HG03558 (cell line): Measurements from ENCODE around the gene AASDH.

Experiments used
- ATAC-seq: cut with Tn5 transposase; IDR thresholded peaks from one replicate; pipeline ENCODE4 v1.9.1; 2021; ENCODE audit warnings: moderate number of reproducible peaks; ENCODE audit not compliant: unreplicated experiment; ENCODE audit errors: extremely low read depth

The AASDH gene

DNA sequence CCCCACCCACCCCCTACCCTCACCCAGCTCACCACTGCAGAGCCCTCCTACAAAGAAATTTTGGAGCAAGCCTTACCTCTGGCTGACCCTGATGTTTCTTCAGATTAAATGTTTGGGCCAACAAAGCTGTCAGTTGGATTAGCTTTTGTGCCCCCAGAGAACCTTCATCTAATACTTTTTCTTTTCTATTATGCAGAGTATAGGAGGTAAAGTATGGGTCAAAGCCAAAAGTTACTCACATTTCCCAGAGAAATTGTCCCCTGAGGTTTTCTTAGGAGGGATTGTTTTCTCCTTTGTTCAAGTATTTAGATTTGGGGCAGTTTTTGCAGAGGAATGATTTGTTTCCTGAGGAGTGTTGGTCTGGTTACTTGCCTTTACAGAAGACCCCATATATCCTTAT, 69.5 kb downstream of the AASDH start:
- ATAC-seq: no peak

DNA sequence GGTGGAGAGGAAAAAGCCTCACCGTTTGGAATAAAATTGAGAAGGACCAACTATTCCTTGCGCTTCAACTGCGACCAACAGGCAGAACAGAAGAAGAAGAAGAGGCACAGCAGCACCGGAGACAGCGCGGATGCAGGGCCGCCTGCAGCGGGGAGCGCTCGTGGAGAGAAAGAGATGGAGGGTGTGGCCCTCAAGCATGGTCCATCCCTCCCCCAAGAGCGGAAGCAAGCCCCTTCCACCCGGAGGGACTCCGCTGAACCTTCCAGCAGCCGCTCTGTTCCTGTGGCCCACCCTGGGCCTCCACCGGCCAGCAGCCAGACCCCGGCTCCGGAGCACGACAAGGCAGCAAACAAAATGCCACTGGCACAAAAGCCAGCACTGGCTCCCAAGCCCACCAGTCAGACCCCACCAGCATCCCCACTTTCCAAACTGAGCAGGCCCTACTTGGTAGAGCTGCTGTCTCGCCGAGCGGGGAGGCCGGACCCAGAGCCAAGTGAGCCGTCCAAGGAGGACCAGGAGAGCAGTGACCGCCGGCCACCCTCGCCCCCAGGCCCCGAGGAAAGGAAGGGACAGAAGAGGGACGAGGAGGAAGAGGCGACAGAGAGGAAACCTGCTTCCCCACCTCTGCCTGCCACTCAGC, 71.2 kb downstream of the AASDH start:
- no peak for ATAC-seq

DNA sequence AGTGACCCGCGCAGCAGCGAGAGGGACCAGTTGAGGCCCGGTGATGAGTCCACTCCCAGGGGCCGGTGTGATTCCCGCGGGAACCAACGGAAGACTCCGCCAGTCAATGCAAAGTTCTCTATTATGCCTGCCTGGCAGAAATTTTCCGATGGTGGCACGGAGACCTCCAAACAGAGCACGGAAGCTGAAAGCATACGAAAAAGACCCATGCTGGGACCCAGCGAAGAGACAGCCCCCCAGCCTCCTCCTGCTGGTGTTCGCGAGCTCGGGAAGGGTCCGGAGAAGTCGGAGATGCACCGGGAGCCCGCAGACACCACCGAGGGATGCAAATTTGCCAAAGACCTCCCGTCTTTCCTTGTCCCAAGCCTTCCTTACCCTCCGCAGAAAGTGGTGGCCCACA, 71.7 kb downstream of the AASDH start:
- ATAC-seq: no peak

DNA sequence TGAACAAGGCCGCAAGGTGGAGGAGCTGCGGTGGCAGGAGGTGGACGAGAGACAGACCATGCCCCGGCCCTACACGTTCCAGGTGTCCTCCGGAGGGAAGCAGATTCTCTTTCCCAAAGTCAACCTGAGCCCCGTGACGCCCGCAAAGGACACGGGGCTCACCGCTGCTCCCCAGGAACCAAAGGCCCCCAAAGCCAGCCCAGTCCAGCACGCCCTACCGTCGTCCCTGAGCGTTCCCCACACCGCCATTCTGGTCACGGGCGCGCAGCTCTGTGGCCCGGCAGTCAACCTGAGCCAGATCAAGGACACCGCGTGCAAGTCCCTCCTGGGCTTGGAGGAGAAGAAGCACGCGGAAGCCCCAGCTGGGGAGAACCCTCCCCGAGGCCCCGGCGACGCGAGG, 72.2 kb downstream of the AASDH start:
- ATAC-seq: no peak

DNA sequence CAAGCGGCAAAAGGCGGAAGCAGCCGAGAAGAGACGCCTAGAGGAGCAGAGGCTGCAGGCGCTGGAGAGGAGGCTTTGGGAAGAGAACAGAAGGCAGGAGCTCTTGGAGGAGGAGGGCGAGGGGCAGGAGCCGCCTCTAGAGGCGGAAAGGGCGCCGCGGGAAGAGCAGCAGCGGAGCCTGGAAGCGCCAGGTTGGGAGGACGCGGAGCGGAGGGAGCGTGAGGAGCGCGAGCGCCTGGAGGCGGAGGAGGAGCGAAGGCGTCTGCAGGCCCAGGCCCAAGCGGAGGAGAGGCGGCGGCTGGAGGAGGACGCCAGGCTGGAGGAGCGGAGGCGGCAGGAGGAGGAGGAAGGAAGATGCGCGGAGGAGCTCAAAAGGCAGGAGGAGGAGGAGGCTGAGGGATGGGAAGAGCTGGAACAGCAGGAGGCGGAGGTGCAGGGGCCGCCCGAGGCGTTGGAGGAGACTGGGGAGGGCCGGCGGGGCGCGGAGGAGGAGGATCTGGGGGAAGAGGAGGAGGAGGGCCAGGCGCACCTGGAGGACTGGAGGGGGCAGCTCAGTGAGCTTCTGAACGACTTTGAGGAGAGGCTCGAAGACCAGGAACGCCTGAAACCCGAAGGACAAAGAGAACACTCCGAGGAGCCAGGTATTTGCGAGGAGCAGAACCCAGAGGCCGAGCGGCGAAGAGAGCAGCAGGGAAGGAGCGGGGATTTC, 72.9 kb downstream of the AASDH start:
- no peak for ATAC-seq

DNA sequence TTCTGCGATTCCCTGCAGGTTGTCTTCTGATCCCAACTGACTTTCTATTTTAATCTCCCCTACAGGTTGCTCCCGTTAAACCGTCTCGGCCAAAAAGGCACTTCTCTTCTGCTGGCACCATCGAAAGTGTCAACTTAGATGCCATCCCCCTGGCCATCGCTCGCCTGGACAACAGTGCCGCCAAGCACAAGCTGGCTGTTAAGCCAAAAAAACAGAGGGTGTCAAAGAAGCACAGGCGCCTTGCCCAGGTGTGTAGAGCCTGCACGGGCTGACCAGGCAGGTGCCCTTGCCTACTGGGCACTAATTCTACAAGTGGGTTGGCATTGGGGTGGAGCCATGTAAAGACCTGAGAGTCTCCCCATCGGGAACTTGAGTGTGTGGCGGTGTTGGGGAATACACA, 74.2 kb downstream of the AASDH start:
- ATAC-seq: no peak

DNA sequence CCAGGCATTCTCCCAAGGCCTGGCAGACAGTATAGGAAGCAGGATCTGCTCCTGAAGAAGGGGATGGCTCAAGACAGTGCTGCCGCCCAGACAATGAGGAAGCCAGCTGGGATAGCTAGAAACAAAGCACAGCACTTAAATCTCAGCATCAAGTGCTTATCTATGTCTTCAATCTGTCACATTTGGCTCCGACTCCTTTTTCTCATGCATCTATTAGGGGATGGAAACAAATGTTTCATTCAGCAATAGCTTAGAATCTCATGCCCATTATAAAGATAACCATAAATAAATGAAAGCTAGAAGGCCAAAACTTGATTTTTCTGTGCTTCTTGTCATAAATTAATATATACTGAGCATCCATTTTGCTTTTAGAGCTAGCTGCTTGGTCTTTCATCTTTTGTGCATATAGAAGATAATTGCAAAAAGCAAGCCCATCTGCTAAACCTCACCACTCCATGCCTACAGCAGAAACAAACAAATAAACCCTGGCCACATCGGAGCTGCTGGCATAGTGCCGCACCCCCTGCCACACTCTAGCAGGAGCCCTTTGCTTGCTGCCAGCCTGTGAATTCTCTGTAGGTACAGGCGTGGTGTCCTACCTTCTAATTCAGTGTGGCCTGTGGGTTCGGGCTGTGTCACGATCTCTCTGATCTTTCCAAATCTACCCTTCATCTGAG, 75.9 kb downstream of the AASDH start:
- ATAC-seq: no peak

DNA sequence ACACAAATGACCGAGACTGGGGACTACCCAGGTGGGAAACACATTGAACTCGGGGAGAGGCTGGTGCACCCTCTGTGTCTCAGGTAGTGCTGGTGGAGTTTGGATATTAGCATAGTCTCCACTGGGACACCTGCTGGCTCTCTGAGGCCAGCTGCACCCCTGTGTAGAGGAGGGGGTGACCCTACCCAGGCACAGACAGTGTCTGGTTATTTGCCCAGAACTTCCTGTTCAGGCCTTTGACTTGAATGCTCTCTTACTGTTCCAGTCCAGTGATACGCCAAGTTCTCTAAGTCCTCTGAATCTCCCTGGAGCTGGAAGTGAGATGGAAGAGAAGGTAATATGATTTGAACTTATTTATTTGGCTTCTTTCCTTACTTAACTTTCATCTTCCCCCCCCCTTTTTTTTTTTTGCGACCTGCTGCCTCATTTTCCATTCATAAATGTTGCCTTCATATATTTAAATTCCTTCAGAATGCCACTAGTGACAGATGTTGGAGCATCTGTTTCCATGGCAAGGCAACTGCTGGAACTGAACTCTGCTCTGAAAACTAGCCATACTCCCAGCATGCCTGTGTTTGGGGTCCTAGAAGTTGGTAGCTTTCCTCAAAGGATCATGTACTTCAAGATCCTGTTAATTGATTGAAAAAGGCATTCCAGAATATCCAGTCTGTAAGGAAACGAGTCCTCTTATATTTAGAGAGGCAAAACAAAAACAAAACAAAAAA, 76.7 kb downstream of the AASDH start:
- ATAC-seq: no peak

DNA sequence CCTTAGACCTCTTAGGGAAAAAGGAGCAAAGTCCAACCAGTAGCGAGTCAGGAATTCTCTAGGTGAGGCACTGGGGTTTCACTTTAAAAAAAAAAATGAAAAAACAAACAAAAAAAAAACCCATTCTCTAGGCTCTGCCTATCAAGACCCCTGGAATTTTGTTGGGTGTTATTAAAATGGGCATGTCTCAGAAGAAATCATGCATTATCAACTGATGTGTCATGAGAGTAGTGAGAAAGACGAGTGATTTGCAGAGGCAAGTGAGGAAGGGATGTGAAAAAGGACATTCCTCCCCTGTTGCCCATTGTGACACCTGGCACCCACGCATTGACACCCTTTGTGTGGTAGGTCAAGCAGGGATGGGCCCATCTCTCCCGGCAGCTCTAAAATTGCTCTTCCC, 78.9 kb downstream of the AASDH start:
- ATAC-seq: no peak

DNA sequence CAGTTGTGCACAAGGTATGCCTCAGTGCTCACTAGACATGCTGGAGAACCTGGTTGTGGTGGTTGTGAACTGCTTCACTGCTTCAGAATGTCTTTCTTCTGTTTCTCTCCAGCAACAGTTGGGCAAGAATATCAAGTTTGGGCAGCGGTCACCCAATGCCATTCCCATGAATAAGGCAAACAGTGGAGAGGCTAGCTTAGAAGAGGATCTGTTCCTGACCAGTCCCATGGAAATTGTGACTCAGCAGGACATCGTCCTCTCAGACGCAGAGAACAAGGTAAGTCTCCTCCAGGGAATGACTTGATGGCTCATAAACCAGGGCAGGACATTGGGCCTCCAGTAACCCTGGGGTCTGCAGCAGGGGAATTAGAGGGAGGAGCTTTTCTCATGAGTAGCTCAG, 79.9 kb downstream of the AASDH start:
- no peak for ATAC-seq

DNA sequence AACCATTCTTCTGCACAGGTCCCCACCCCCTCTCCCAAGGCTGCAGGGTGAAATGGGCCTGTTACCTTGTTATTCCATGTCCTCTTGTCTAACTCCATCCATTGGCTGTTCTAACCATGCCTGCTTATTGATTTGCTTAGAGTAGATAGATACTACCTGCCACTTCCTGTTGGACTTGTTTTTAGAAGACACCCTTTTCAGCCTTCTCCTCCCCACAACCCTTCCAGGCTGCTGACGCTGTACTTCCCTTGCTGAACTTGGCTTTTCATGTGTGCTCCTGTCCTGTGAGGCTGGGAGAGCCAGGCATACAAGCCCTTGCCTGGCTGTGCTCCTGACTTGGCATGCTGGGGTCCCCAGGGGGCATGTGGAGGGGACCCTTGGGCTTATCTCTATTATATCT, 81.9 kb downstream of the AASDH start:
- no peak for ATAC-seq

DNA sequence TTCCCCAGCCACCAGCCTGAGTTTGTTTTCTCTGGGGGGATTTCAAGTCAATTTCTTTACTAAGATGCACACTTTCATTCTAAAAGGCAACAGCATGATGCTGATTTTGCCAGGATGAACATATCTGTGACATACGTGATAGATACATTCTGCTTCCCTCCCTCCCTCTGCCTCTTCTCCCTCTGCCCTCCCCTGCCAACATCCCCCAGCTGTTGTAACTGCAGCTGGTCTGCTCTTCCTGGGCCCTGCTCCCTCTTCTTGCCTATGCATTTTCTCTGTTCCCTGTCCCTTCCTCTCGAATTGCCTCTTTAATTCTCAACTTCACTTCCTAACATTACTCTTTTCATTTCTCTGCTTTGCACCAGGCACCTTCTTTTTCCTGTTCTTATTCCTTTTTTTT, 83.4 kb downstream of the AASDH start:
- no peak for ATAC-seq

DNA sequence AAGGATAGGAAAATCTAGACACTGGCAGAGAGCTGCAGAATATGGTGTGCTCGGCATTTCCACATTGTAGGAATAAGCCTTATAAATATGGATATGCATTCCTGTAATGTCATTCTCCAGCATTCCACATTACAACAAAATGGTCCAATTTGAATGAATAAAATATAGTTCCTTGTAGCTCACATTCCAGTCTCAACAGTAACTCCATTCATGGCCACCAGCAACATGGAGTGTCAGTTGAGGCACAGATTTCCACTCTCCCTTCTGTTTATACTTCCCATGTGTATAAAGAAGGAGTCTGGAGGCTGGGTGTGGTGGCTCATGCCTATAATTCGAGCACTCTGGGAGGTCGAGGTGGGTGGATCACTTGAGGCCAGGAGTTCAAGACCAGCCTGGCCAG, 84.5 kb downstream of the AASDH start:
- no peak for ATAC-seq

DNA sequence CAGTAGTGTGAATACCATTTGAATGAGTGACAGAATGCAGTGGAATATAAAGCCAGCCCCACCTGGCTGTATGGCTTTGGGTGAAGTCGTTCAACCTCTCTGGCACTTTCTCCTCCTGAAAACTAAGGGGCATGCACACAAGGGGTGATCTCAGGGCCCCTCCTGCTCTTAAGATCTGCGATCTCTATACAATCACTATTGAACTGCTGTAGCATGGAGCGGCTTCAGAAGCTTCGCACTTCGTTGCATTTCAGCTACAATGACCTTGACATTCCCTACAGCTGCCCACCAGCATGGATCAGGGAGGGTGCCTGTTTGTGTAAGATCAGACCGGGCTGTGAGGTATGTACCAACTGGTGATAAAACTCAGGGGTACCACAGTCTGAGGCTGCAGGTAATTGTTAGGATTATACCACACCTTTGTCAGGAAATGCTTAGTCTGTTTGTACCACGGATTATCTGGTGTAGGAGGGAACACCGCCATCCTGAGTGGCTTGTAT, 85.2 kb downstream of the AASDH start:
- no peak for ATAC-seq

DNA sequence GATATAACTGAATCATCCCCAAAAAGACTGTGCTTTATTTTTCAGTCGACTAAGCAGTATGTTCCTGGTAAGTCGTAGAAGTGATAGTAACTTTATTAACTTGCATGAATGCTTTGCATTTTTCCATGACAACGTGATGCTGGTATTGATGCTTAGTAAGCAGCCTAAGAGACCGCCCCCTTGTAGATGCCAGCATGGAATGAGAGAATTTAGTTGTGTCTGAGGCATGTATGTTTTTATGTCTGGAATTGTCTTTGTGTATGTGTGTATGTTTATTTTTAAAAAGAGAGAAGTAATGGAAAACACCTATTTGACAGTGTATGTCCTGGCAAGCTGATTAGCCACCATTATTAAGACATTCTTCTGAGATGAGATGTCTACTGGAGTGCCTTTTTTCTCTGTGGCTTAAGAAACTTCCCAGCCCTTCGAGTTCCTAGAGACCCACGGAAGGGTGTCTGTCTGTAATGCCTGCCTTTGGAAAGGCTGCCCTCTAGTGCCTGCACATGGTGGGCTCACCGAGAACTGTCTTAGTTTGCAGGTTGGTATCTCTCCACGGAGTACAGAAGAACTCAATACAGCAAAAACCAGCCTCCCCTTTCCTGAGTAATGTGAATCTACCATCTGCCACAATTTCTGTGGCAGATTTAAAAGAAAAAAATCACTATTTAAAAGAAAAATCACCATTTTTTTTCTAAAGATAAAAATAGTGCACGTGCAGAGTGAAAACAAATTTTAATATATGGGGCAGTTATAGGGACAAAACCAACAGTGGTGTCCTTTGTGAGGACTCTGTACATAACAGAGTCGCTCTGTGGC, 85.9 kb downstream of the AASDH start:
- ATAC-seq: peak; percentile 93

DNA sequence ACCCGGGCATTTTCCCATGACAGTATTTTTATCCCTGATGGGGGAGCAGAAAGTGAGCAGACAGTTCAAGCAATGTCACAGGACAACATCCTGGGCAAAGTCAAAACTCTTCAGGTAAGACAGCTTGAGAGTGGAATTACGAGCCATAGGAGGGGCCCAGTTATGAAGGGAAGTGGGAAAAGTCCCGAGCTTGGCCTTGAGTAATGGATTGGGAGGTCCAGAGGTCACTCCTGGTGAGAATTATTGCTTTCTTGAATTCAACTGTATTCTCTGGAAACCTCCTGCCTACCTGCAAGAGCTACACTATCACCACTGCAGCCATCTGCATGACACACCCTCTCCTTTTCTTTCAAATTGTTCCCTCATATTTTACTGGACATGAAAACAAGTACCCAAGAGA, 89.1 kb downstream of the AASDH start:
- ATAC-seq: no peak

DNA sequence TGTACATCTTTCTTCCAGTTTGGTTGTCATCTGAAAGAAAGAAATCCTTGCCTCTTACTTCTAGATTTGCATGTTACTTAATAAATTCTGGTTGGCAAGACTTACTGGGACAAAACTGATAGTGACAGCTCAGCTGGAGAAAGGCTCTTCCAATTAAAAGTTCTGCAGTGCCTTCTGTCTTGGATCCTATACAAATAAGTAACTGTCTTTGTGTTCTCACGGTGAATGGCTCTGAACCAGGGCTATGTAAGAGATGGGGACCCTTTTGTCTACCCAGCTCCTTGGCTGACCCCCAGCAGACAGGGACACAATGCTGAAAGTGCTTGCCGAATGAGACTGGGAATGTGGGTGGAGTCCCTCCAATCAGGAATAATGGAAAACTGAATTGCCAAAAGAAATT, 89.5 kb downstream of the AASDH start:
- ATAC-seq: no peak

DNA sequence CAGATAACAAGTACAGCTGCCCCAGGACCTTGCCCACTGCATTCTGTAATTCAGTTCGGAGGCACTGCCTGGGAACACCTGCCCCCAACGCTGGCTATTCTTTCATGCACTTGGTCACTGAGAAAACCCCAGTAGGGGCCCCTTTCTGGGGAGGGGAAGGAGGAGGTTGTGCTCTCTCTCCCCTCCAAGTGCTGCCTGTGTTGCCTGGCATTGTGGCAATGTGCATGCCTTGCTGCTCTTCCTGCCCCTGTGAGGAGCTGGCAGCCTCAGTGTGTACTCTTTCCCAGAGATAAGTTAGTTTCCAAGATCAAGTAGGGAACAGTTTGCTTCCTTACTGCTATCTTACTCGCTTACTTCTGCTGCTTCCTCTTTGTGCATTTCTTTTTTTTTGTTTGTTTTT, 90.8 kb downstream of the AASDH start:
- no peak for ATAC-seq

DNA sequence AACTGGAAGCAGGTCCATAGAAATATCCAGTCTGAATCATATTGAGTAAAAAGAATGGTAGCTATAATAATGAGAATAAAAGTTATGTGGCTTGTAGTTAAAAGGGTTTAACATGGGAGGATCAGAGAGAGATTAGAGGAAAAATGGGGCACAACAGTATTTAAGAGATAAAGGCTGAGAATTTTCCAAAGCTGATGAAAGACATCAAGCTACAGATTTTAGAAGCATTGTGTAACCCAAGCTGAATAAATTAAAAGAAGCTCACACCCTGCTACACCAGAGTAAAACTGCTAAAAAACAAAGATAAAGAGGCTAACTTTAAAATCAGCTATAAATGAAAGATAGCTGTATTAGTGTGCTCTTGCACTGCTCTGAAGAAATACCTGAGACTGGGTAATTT, 94.2 kb downstream of the AASDH start:
- ATAC-seq: no peak

DNA sequence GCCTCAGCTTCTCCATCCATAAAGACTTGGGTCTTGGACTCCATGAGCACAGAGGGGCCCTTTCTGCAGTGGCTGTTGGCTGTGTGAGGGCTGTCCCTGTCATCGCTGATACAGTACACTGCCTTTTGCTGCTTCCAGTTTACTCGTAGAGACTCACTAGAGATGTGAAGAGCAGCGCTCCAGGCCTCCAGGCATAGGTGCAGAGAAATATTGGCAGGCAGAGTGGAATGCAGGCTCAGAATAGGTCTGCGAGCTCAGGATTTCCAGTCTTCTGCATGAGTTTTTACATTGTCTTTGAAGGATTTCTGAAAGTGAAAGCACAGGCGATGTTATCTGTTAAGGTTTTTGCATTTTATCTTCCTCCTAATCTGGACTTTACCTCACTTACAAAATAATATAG, 97.4 kb downstream of the AASDH start:
- ATAC-seq: no peak
